NCI-H774 (cell line): ENCODE results near the gene AAGAB.

Source experiments
- DNase-seq: peaks from one replicate; lab custom pipeline; 2025; lab: John Stamatoyannopoulos, UW

Gene AAGAB

GRCh38 chr15:67210555-67211168 lies 43.8 kb downstream of the AAGAB start:
- no peak for DNase-seq

GRCh38 chr15:67208396-67208795 lies 46.1 kb downstream of the AAGAB start:
- no peak for DNase-seq

GRCh38 chr15:67207555-67208207 lies 46.8 kb downstream of the AAGAB start:
- DNase-seq = no peak

- DNase-seq = no peak
Observed at GRCh38 chr15:67202991-67203390, 51.5 kb downstream of the AAGAB start.

DNA sequence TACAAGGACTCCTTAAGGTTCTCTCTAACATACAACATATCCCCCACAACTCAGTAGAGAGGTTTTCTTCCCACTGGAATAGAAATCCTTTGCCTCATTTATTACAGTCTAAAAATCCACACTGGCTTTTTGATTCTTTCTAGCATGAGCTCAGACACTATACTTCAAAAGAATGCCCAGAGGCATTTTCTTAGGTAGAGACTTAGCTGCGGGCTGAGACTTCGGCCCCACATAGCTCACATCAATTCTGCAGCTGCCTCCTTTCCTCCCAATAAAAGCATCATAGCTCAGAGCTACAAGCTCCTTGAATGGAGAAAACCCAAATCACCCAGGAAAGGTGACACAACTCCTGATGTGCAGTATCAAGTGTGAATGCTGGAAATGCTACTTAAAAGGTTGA lies 52.4 kb downstream of the AAGAB start:
- DNase-seq = no peak

DNA sequence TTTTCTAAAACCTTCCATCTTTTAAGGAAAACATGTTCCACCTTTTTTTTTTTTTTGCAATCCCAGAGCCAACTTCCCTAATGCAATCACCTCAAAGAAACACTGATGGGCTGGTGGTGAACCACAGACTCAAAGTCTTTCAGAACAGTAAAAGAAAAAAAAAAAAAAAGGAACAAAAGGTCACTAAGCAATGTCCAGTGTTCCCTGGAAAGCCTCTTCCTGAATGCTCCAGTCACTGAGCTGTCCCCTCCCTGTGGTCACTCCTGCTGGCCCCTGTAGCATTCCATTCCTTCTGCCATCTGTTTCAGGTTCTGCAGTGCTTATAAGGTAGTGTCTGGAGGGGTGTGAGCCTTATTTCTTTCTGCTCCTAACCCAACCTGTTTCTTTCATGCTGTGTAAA lies 53.3 kb downstream of the AAGAB start:
- DNase-seq = no peak

- DNase-seq = no peak
Observed at GRCh38 chr15:67199881-67200763, 54.3 kb downstream of the AAGAB start.

GRCh38 chr15:67199391-67199790 lies 55.1 kb downstream of the AAGAB start:
- DNase-seq = no peak

GRCh38 chr15:67198157-67198754 lies 56.2 kb downstream of the AAGAB start:
- DNase-seq = no peak

DNA sequence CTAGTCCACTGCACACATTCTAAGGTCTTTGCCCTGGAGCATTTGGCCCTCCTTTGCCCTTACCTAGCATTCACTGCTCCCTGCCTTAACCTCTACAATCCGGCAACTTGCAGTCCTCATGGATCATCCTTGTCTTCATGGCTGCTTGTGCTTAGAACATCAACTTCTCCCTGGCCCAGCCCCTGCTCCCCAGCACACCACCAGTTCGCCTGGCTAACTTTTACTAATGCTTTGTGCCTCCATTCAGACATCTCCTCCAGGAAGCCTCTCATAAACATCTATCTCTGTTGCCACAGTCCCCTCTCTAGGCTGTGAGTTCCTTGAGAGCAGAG lies 57.1 kb downstream of the AAGAB start:
- no peak for DNase-seq

GRCh38 chr15:67196672-67197363 lies 57.6 kb downstream of the AAGAB start:
- no peak for DNase-seq

DNA sequence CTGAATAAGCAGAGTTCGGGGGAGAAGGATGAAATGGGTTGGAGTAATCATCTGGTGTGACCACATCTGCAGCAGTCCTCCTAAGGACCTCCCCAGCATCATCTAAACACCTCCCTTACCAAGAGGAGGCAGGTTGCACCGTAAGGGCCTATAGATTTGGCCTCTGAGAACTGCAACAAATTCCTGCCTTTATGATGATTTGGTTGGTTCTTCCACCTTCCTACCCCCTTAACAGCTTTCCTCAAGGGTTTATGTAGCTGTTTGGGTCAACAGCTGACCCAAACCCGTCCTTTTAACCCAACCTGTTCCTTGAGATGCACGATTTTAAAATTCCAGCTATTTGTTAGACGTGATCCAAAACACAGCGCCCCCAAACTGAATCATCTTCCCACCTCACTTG lies 58.2 kb downstream of the AAGAB start:
- DNase-seq = no peak

DNA sequence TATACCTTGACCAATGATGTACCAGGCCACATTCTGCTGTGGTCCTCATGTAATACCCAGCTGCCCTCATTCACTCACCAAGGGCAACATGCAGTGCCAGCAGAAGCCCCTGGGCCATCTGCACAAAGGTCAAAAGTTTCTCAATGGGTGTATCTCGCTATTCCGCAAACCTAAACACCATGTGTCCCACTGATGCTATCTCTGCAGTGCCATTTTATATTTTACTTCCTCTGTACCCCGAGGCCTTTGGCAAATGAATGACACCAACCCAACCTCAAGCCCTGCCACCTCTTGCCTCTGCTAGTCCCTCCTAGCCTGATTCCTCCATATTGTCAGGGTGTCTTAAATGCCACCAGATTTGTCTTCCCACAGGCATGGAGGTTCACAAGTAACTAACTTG lies 59.2 kb downstream of the AAGAB start:
- no peak for DNase-seq

GRCh38 chr15:67194171-67195114 lies 60.0 kb downstream of the AAGAB start:
- DNase-seq = no peak

GRCh38 chr15:67193223-67193990 lies 61.1 kb downstream of the AAGAB start:
- no peak for DNase-seq

DNA sequence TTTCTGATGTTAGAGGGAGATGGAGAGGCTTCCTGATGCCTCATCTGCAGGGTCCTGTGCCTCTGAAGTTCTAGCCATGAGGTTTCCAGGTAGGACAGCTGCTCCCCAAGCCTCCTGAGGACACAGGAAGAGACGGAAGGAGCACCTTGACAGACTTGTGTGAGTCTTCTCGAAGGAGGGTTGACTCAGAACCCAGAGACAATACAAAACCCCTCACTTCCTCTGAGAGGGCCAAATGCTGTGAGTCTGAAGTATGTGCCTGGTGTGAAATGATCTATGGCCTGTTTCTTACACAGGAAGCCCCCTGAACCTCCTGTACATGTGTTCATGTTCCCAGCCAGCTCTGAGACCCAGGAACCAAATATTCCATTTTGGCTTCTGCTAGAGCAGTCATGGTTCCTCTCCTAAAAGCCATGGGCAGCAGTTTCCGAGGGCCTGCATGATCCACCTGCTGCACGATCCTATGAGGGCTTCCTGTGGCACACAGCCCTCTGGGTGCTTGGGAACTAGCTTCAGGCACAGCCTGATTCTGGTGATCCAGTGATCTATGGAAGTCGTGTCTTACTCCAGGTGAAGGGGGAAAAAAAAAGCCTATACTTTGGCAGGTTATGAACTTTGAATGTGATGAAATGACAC lies 62.2 kb downstream of the AAGAB start:
- no peak for DNase-seq

- no peak for DNase-seq
Observed at GRCh38 chr15:67190813-67191212, 63.6 kb downstream of the AAGAB start.

DNA sequence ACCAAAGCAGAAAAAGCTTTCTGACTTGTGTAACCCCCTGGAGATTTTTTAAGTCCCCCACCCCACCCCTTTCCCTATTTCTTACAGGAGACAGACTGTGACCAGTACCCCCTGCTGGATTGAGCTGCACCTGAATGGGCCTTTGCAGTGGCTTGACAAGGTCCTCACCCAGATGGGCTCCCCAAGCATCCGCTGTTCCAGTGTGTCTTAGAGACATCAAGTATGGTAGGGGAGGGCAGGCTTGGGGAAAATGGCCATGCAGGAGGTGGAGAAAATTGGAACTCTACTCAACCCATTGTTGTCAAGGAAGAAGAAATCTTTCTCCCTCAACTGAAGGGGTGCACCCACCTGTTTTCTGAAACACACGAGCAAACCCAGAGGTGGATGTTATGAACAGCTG lies 64.1 kb downstream of the AAGAB start:
- DNase-seq = no peak

- no peak for DNase-seq
Observed at GRCh38 chr15:67189326-67190051, 65.0 kb downstream of the AAGAB start.
